Keratinocyte (primary cell): ENCODE data around the gene COPA. TPM values are rescaled to one million over a fixed set of nuclear protein-coding genes. Genes with fewer than 3 reads are reported as not detected.

ENCODE experiments used
- DNase-seq: peaks from one replicate; pipeline ENCODE4 v3.0.0-alpha.2; 2011; ENCODE audit warnings: low read depth, missing footprints, low spot score
- FAIRE-seq: peaks from 2 replicates; lab custom pipeline; 2011; peaks lifted over from hg19 to GRCh38; lab: Jason Lieb, UNC
- H2AFZ ChIP-seq: 2 replicates; pipeline ENCODE4 v1.6.0; 2012; ENCODE audit warnings: low read length, control low read depth, inconsistent platforms; ENCODE audit not compliant: control insufficient read depth
- H3K27ac ChIP-seq: 2 replicates; pipeline ENCODE4 v1.5.1; 2011; ENCODE audit warnings: low read length; ENCODE audit not compliant: control insufficient read depth, insufficient read depth
- H3K27me3 ChIP-seq: 3 replicates; pipeline ENCODE4 v1.6.0; 2011; ENCODE audit warnings: low read length; ENCODE audit not compliant: control insufficient read depth, insufficient read depth; ENCODE audit errors: extremely low read depth
- H3K36me3 ChIP-seq, 2 experiments: 2 replicates in 1 of 2; 3 replicates in 1 of 2; pipeline ENCODE4 v1.5.1; 2011; ENCODE audit warnings: low read length in 2 of 2, mild to moderate bottlenecking in 1 of 2; ENCODE audit not compliant: control insufficient read depth in 2 of 2, insufficient read depth in 2 of 2; ENCODE audit errors: extremely low read depth in 1 of 2
- H3K4me1 ChIP-seq: 3 replicates; pipeline ENCODE4 v1.5.1; 2011; ENCODE audit warnings: low read length; ENCODE audit not compliant: control insufficient read depth, insufficient read depth; ENCODE audit errors: extremely low read depth
- H3K4me2 ChIP-seq: 3 replicates; pipeline ENCODE4 v1.6.0; 2011; ENCODE audit warnings: low read depth, low read length; ENCODE audit not compliant: control insufficient read depth, insufficient read depth; ENCODE audit errors: extremely low read depth
- H3K4me3 ChIP-seq, 3 experiments: fragments of 200-600 bp in 1 of 3; sonication (generic) in 1 of 3; 2 replicates in 2 of 3; 3 replicates in 1 of 3; pipeline ENCODE4 v1.5.1; 2011 to 2016; ENCODE audit warnings: low read length in 3 of 3, mild to moderate bottlenecking in 3 of 3, control low read depth in 2 of 3, inconsistent platforms in 1 of 3, low read depth in 1 of 3, mixed read lengths in 1 of 3, mixed run types in 1 of 3, moderate library complexity in 1 of 3; ENCODE audit not compliant: control insufficient read depth in 2 of 3, insufficient read depth in 2 of 3; ENCODE audit errors: extremely low read depth in 1 of 3
- H3K79me2 ChIP-seq: 2 replicates; pipeline ENCODE4 v1.6.0; 2012; ENCODE audit warnings: low read length; ENCODE audit not compliant: control insufficient read depth, insufficient read depth
- H3K9ac ChIP-seq: 3 replicates; pipeline ENCODE4 v1.6.0; 2011; ENCODE audit warnings: low read length; ENCODE audit not compliant: control insufficient read depth, insufficient read depth; ENCODE audit errors: extremely low read depth
- H3K9me1 ChIP-seq: 3 replicates; pipeline ENCODE4 v1.6.0; 2011; ENCODE audit warnings: low read length; ENCODE audit not compliant: control insufficient read depth, insufficient read depth; ENCODE audit errors: extremely low read depth
- H3K9me3 ChIP-seq: 2 replicates; pipeline ENCODE4 v1.5.1; 2012; ENCODE audit warnings: low read depth, low read length; ENCODE audit not compliant: control insufficient read depth
- H4K20me1 ChIP-seq: 3 replicates; pipeline ENCODE4 v1.6.0; 2011; ENCODE audit warnings: low read length; ENCODE audit not compliant: control insufficient read depth, insufficient read depth; ENCODE audit errors: extremely low read depth
- CTCF ChIP-seq, 3 experiments: IDR thresholded peaks in 1 of 3; conservative IDR thresholded peaks in 1 of 3; optimal IDR thresholded peaks in 1 of 3; 2 replicates in 2 of 3; 3 replicates in 1 of 3; pipeline versions ENCODE3 to v1.5.1; 2011; ENCODE audit warnings: low read length in 3 of 3, mild to moderate bottlenecking in 3 of 3, moderate library complexity in 2 of 3, control low read depth in 1 of 3, inconsistent platforms in 1 of 3; ENCODE audit not compliant: insufficient read depth in 2 of 3; ENCODE audit errors: extremely low read depth in 1 of 3
- EZH2 ChIP-seq: IDR thresholded peaks from one replicate; pipeline ENCODE4 v1.6.1; 2012; ENCODE audit warnings: inconsistent platforms, mild to moderate bottlenecking, low read length, moderate library complexity
- dilution Hi-C: fragments of 300-500 bp; cut with MboI; formaldehyde crosslinking; loops from one replicate; pipeline ENCODE4 v1.7.0; 2020; ENCODE audit warnings: low sequenced_read_pairs; ENCODE audit not compliant: extremely low pct_ligation_motif_present
- polyA plus RNA-seq, 5 experiments: library from polyadenylated mRNA; depleted of rRNA in 3 of 5; stranded (reverse) in 3 of 5; stranded (forward) in 1 of 5; unstranded in 1 of 5; fragments of >200 nt; gene quantifications; 1 replicate in 1 of 5; 2 replicates in 3 of 5; 3 replicates in 1 of 5; pipeline versions ENCODE4 v1.2.1 to v1.2.3, GENCODE V29; 2011 to 2012; ENCODE audit warnings: missing spikeins in 2 of 5, low read depth in 1 of 5, low replicate concordance in 1 of 5

COPA gene
- polyA plus RNA-seq, 1 donor (not counting 4 experiments of a cell fraction or from before 2014, with no cell fraction given), result 169 TPM

GRCh38 chr1:160367516-160367900, 24.5 kb upstream of the COPA start:
- Histone ChIP-seq H3K4me3 (no peak overlapping the region), H2AFZ (no peak overlapping the region), H3K9me3 (no peaks in the 10 kb centered on the region), H3K9ac (no peak overlapping the region), H3K36me3 (no peaks in the 10 kb centered on the region), H3K4me1 (no peaks in the 10 kb centered on the region), H3K27me3 (no peaks in the 10 kb centered on the region), H3K9me1 (no peaks in the 10 kb centered on the region), H3K27ac (no peak overlapping the region), H3K4me2 (no peak overlapping the region), H3K79me2 (no peaks in the 10 kb centered on the region), H4K20me1 (no peaks in the 10 kb centered on the region)
- TF ChIP-seq CTCF (optimal IDR thresholded peaks at IDR 0.05 in 1 of 3, IDR thresholded peaks at IDR 0.05 in 1 of 3, conservative IDR thresholded peaks at IDR 0.05 in 1 of 3; ENCODE audit: extremely low read depth in 1 of 3, insufficient read depth in 2 of 3, low read length in 3 of 3) (no peak), EZH2 (no peak)
- FAIRE-seq, result no peak
- dilution Hi-C loops, result no loop called here
- no peak for DNase-seq

GRCh38 chr1:160366731-160367515, 23.9 kb upstream of the COPA start, which contains the start of gene NHLH1:
TSS of gene NHLH1 (plus strand) at chr1:160367071. CDS start at chr1:160370732, 3,661 bp downstream.
- Histone ChIP-seq H3K27ac (no peak within 1 kb of the TSS), H2AFZ (no peak within 1 kb of the TSS), H3K36me3 (no peaks in the 10 kb centered on the region), H4K20me1 (no peaks in the 10 kb centered on the region), H3K9me1 (no peaks in the 10 kb centered on the region), H3K27me3 (no peaks in the 10 kb centered on the region), H3K4me3 (no peak within 1 kb of the TSS), H3K9ac (no peak within 1 kb of the TSS), H3K9me3 (no peaks in the 10 kb centered on the region), H3K4me1 (no peaks in the 10 kb centered on the region), H3K4me2 (no peak within 1 kb of the TSS), H3K79me2 (no peaks in the 10 kb centered on the region)
- dilution Hi-C loops, result no loop called here
- TF ChIP-seq EZH2, result no peak
- no peak for TF ChIP-seq CTCF (optimal IDR thresholded peaks at IDR 0.05 in 1 of 3, IDR thresholded peaks at IDR 0.05 in 1 of 3, conservative IDR thresholded peaks at IDR 0.05 in 1 of 3; ENCODE audit: extremely low read depth in 1 of 3, insufficient read depth in 2 of 3, low read length in 3 of 3)
- DNase-seq (no peak), FAIRE-seq (no peak)
